ENCODE data around the gene OR2G6.

OR2G6 gene

GRCh38 chr1:248576260-248576980 is 68.5 kb downstream of the OR2G6 start:
- DNase-seq: no peak
